Stimulated activated CD4-positive, alpha-beta T cell treated with anti-CD3 and anti-CD28 coated beads, Interleukin-12 subunit alpha, Interleukin-12 subunit beta, amount 100 ng/mL, for 48 hours (primary cell): ENCODE measurements around the gene PEAK3.
A peak's percentile ranks its signal among the peaks of the same experiment; 100 is the strongest.

Experiments
- DNase-seq, 3 donors: peaks; one replicate each; pipeline ENCODE4 v3.0.0-alpha.2; 2020; ENCODE audit warnings: low read depth in 2 of 3, low spot score in 1 of 3

PEAK3 gene

DNA sequence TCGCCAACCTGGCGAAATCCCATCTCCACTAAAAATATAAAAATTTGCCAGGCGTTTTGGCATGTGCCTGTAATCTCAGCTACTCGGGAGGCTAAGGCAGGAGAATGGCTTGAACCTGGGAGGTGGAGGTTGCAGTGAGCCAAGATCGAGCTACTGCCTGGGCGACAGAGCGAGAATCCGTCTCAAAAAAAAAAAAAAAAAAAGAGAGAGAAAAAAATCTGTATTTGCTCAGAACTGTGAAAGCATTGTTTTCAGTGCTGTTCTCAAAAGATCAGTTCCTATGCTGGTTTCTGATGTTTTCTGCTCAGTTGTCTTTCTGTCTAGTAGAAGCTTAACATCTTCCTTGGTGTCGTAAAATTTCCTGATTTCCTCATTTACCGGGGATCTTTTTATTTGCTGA lies 42.8 kb downstream of the PEAK3 start:
- no peak for DNase-seq

DNA sequence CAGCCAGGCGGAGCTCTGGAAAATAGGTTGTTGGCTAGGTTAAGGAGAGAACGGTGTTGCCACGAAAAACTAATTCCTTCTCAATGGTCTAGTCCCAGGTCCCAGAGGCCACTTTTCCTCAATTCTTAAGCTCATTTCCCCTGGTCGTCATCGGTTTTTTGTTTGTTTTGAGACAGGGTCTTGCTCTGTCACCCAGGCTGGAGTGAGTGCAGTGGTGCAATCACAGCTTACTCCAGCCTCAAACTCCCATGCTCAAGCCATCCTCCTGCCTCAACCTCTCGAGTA lies 44.2 kb downstream of the PEAK3 start:
- no peak for DNase-seq

DNA sequence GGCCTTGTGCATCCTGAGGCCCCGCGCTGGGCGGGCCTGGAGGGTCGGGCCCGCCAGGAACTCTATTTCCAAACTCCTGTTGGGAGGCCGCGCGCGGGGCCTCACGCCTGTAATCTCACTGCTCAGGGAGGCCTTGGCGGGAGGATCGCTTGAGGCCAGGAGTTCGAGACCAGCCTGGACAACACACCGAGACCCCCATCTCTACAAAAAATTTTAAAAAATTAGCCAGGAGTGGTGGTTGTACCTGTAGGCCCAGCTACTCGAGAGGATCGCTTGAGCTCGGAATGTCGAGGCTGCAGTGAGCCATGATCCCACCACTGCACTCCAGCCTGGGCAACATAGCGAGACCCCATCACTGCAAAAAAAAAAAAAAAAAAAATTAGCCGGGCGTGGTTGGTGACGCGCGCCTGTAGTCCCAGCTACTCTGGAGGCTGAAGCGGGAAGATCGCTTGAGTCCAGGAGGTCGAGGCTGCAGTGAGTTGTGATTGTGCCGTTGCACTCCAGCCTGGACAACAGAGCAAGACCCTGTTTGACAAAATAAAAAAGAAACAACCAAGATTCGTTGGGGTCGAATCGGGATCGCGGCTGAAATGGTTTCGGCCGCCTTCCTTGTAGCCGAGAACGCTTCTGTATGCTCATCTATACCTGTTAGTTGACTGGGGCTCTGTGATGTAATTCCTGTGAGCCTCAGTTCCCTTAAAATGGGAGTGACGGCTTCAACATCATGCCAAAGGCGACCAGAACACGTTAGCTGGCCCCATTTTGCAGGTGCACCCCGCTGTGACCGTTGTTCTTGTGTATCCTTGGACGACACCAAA lies 44.7 kb downstream of the PEAK3 start:
- DNase-seq, result no peak

DNA sequence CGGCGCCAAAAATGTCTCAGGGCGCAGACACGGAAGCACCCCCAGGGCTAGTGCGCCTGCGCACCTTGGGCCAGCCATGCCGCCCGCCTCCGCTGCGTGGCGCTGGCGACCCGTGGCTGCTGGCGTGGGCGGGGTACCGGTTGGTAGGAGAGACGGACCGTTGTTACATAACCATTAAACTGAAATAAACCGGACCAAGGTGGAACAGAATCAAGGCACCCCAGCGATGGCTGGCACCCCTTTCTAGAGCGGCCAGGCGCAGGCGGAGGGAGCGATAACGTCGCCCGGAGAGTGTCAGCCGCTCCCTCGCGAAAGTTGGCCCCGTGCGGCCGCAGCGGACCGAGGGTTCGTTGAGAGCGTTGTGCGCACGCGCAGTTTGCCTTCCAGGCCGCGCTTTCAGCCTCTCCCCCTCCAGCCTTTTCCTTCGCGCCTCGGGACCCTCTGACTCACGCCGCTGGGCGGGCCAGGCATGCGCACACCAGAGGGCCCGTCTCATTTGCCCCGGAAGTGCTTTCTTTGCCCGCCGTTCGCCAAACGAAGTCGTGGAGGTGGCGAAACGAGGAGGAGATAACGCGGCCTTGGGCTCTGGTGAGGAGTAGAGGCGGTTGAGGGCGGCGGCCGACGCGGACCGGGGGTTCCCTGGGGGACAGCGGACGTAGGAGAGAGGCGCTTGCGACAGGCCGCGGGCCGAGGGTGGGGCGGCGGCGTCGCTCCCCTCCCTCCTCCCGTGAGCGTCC lies 45.5 kb downstream of the PEAK3 start, which contains the start of the genes PLEKHJ1 and SF3A2:
Gene PLEKHJ1, minus strand, starts transcription at position 16 of the 737 bp plus-strand sequence. CDS start 81 bp downstream, outside the sequence.
Gene SF3A2, plus strand, starts transcription at position 511 of the 737 bp plus-strand sequence. CDS start 6,595 bp downstream, outside the sequence.
- DNase-seq, result peak; percentile 96 to 98 (median 97)

DNA sequence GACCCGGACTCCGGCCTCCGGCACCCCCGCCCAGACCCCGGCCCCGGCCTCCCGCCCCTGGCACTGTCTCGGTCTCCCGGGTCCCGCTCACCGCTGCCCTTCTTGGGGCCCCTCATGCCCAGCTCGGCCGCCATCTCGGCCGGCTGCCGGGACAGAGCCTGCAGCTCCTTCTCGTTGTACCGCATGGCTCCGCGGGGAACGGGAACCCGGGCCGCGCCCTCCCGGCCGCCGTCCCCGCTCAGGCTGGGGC lies 46.0 kb downstream of the PEAK3 start:
- DNase-seq, result no peak

DNA sequence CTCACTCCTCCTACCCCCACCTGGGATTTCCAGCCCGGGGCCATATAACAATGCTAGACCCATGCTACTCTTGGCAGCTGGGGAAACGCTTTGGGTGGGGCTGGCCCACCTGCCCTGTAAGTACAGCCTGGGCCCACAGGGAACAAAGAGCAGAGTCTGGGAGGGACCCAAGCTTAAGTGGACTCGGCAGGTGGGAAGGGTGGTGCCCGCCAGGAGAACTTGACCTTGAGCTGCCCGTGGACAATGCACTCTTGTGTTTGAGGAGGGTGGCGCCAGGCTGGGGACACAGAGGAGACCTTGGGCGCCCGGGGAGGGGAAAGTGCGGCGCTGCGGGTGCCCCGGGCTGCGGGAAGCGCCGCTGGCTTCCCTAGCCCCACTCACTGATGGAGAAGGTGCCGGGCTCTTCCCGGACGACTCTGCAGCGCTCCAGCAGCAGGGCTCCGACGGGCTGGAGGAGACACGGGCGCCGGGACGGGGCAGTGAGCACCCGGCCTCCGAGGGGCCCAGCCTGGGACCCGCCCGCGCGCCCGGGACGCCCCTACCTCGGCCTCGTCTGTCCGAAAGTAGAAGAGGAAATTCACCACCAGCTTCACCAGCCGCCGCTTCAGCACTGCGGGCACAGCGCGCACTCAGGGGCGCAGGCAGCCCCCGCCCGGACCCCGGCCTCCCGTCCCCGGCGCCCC lies 46.5 kb downstream of the PEAK3 start:
- DNase-seq, result no peak

DNA sequence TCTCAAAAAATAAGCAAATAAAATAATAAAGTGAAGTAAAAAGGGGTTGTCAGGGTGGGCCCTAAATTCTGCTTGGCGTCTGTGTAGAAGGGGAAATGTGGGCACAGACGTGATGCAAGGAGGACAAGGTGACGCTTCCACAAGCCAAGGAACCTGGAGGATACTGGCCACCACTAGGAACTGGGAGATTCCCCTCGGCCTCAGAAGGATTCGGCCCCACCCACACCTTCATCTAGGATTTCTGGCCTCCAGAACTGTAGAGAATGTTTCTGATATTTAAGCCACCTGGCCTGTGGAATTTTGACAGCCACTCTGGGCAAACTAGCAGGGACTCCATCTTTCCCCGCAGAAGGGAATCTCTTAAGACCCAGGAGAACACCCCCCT lies 47.0 kb downstream of the PEAK3 start:
- DNase-seq, result no peak

DNA sequence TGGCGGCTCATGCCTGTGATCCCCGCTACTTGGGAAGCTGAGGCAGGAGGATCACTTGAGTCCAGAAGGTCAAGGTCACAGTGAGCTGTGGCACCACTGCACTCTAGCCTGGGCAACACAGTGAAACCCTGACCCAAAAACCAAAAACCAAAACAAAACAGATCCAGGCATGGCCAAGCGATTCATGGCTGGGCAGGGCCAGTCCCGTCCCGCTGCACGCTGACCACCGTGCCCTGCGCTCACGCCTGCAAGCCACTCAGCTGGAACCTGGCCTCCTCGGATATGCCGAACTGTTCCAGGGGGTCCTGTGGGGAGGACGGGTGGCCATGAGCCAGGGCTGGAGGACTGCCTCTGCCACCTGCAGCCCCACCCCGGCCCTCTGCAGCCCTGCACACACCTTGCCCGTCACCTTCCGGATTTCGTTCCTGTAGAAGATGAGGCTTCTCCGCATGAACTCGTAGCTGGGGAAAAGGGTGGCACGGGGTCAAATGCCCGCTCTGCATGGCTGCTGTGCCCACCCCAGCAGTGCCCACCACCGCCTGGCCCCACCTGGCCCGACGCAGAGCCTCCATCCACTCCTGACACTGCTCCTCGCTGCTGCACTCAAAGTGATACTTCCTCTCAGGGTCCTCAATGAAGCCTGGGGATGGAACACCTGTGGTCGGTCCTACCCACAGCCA lies 48.2 kb downstream of the PEAK3 start:
- DNase-seq, result no peak

DNA sequence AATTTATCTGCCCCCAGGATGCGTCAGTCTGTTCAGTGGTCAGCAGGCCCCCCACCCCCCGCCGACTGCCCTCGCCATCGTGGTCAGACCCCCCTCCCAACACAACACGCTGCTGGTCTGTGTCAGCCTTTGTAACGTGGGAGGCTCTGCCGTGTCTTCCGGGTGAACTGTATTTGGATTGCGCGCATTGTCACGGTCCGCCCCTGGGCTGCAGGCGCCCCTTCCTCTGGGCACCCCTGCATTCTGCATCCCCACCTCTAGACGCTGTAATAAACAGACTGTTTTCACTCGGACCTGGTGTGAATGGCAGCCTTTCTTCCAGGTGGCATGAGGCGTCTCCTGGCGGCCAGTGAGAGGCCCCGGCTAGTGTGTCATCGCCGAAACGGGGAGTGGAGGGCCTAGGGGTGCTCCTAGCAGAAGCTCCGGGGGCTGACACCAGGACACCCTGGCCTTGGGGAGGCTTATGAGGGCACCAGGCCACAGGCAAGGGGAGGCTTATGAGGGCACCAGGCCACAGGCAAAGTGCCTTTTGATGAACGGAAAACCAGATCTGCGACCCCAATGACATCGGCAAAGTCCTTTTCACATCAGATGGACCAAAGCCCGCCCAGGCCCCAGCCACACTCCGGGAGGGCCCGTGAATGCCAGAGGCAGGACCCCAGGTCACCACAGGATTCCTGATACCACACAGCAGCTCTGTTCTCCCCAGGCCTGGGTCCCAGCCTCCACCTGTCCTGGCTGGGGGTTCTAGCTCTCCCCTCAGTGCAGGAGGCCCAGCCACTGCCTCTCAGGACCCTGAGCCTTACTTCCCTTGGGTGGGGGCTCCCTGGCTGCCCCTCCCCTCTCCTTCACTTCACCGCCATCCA lies 49.5 kb downstream of the PEAK3 start:
- no peak for DNase-seq

DNA sequence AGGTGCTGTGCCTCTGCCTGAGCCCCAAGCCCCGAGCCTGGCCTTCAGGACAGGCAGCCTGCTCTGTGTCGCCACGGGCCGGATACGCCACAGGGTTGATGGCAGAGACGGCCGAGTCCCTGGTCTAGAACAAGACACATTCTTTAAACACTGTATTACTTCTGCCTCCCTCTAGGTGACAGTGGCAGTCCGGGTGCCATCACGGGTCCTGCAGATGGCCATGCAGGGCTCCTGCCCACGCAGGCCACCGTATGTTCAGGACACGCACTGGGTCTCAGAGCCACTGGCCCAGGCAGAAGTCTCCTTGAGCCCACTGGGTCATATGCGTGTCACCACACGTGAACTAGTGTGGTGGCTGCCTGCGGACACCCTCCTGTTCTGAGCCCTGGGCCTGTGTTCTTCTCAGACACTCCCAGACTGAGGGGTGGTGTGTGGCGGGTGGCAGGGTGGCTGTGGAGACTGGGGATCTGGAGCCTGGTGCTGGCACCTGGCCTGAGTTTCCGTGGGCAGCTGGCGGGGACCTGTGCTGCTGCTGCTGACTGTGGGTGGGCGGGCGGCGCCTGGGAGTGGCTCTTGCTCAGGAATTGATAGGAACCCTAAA lies 50.3 kb downstream of the PEAK3 start:
- no peak for DNase-seq

DNA sequence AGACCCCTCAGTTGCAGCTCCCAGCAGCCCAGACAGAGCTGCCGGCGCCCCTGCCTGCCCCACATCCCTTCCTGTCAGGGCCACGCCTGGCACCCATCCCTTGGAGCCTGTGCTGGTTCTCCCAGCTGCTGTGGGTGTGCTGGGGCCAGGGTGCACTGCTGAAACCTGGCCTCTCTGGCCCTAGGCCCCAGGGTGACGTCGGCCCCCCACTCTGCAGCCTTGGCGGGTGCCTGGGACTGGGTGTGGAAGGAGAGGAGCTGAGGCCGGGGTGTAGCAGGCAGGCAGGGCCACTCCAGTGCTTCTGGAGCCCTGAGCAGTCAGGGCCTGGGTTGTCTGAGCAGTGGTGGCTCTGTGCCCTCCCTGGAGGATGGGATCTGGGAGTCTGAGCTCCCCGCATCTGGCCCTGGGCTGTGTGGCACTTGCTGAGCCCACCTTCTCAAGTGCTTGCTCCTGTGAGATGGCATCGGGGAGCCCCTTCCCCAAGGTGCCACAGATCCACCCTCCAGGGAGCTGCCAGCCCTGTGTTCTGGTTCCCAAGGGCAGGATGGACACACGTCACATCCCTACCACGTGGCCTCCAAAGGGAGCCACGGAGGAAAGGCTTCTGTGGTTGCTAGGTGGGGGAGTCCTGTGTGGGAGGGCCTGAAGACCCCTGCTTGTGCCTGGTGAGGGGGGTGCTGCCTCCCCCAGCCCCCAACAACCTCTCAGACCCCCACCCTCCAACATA lies 51.0 kb downstream of the PEAK3 start:
- DNase-seq, result no peak

DNA sequence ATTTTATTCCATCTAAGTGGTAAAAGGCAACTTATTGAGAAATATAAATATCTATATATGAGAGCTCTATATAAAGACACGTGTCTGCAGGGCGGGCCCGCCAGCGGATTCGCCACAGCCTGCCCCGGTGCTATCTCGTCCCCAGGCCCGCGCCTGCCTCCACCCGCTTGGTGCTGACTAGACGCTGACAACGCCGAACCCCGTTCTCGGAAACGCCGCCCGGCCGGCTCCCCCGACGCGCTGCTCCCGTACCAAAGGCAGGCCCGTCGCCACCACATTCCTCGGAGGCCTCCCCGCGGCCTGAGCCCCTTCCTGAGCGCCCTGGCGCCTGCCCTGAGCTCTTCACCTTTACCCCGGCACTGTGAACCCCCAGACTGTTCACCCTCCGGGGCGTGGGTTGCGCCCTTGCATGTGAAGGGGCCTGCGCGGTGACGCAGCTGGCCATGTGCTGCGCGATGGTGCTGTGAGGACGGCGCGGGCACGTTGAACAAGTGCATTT lies 51.9 kb downstream of the PEAK3 start:
- no peak for DNase-seq

DNA sequence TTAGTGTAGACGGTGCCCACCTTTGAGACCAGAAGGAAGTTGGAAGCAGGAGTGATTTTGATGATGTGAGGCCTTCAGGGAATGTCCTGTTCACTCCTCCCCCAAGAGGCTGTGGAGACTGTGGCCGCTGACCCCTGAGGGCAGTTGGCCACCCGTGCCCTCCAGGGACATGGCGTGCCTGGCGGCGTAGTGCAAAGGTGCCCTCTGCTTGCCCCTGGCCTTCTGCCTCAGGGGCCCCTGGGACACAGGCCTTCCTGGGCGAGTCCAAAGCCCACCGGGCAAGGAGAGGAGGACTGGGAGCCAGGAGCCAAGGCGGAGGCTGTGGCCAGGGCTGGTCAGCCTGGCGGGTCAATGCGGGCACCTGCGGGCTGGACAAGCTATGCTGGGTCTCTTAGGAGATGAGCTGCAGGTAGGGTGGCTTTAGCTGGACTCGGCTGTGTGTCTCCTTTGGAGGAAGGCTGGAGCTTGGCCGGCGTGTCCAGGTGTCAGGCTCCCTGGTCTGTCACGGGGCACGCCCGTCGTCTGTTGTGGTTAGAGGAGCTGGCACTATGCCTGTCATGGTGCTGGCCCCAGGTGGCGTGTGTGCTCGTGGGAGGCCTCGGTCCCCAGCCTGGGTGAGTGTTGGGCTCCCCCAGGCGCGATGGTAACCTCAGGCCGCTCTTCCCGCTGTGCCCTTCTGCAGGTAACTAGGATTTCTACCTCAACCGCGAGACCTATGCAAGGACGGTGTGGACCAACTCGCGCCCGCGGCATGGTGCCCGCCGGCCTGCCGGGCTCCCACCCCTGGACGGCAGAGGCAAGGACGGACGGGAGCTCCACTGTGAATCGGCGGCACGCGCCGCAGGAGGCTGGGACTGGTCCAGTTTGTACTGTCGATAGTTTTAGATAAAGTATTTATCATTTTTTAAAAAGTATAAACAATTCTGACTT lies 52.6 kb downstream of the PEAK3 start:
- DNase-seq, result no peak

DNA sequence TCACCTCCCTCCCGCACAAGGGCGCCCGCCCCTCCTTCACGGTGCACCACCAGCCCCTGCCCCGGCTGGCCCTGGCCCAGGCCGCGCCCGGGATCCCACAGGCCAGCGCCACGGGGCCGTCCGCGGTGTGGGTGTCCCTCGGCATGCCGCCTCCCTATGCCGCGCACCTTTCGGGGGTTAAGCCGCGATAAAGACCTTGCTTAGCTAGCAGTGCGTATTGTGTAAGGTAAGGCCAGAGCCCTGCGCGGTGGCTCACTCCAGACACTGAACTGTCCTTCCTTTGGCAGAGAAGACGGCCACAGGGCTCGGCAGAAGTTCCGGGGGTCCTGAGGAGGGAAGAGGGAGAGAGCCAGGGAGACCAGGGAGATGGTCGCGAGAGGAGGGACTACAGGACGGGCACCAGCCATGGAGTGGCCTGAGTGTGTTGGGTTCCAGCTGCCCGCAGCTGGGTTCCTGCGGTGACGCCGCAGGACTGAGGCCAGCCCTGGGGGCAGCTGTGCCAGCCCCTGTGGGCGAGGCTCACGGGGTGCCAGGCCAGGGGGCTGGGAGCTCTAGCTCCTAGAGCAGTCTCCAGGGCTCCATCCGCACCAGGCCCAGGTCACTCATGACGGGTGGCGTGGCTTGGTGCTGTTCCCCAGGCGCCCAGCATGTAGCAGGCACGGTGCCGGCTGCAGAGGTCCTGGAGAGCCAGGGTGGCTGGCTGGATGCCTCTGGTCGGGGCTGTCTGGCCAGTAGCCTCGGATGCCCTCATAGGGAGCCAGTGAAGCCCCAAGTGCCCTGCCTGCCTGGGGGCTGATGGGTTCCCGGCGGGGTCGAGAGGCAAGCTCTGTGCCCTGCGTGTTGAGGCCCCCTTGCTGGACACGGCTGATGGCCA lies 53.6 kb downstream of the PEAK3 start:
- DNase-seq, result no peak

DNA sequence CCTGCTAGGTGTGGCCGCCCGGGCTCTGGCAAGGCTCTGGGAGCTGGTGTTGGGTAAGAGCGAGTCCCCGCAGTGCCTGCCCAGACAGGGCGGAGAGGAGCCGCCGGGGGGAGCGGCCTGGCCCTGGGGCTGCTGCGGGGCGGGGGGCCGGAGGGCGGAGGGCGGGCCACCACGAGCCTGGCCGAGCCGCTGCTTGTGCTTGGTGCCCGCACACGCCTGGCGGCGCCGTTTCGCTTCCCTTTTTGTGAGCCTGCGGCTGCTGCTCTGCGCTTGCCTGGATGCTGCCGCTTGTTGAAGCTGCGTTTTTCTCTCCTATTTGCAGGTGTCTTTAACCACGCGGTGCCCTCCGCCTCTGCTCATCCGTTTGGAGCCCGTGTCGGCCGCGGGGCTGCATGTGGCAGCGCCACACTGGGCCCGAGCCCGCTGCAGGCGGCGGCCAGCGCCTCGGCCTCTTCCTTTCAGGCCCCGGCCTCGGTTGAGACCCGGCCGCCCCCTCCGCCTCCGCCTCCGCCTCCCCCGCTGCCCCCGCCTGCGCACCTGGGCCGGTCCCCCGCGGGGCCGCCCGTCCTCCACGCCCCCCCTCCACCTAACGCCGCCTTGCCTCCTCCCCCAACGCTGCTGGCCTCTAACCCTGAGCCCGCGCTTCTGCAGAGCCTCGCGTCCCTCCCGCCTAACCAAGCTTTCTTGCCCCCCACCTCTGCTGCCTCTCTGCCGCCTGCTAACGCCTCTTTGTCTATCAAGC lies 54.4 kb downstream of the PEAK3 start:
- no peak for DNase-seq

DNA sequence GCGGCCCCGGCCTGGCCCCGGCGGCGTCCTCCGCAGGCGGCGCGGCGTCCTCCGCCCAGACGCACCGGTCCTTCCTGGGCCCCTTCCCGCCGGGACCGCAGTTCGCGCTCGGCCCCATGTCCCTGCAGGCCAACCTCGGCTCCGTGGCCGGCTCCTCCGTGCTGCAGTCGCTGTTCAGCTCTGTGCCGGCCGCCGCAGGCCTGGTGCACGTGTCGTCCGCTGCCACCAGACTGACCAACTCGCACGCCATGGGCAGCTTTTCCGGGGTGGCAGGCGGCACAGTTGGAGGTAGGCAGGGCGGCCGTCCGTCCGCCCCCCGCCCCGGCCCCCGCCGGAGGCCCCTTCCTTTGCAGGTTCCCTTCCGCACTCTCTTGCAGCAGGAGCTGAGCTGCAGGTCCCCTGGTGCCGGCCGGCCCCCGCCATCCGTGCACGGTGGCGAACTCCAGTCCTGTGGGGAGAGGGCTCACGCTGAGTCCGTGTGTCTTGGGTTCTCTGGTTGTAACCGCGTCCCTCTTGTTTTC lies 55.1 kb downstream of the PEAK3 start:
- no peak for DNase-seq
